Body of pancreas (tissue), 4 donors: ENCODE results near the gene KCTD6. TPM values are rescaled to one million over a fixed set of nuclear protein-coding genes. Genes with fewer than 3 reads are reported as not detected.

Experiments used
- ATAC-seq: fragments of 150-250 bp; one replicate; pipeline ENCODE4 v1.9.1; 2016
- DNase-seq, 4 donors: peaks; one replicate each; pipeline ENCODE4 v3.0.0-alpha.2; 2019
- H3K27ac ChIP-seq, 4 donors: fragments of 200-600 bp; sonication (generic); 1 replicate in 3 of 4; 2 replicates in 1 of 4; pipeline versions ENCODE4 v1.5.1 to v1.6.1; 2016 to 2019; ENCODE audit warnings: mild to moderate bottlenecking in 1 of 4, mixed read lengths in 1 of 4, moderate library complexity in 1 of 4
- H3K27me3 ChIP-seq, 2 donors: fragments of 200-600 bp; sonication (generic); one replicate each; pipeline ENCODE4 v1.6.0; 2016; ENCODE audit warnings: mild to moderate bottlenecking in 1 of 2
- H3K36me3 ChIP-seq, 2 donors: fragments of 200-600 bp; sonication (generic); replicated peaks in 1 of 2; 2 replicates each; pipeline ENCODE4 v1.5.1; 2016; ENCODE audit warnings: low read depth in 2 of 2; ENCODE audit not compliant: insufficient read depth in 1 of 2
- H3K4me1 ChIP-seq: fragments of 200-600 bp; sonication (generic); one replicate; pipeline ENCODE4 v1.6.0; 2016
- H3K4me3 ChIP-seq, 2 donors: fragments of 200-600 bp; sonication (generic); 1 replicate in 1 of 2; 2 replicates in 1 of 2; pipeline ENCODE4 v1.5.1; 2016 to 2019
- H3K9me3 ChIP-seq, 3 donors: fragments of 200-600 bp; sonication (generic); 1 replicate in 2 of 3; 2 replicates in 1 of 3; pipeline ENCODE4 v1.5.1; 2016
- CTCF ChIP-seq, 7 experiments: fragments of 450-650 bp in 4 of 7; fragments of 200-600 bp in 3 of 7; sonication (generic) in 3 of 7; IDR thresholded peaks; one replicate each; pipeline ENCODE4 v1.5.1; 2016 to 2019; ENCODE audit warnings: antibody characterized with exemption in 7 of 7
- POLR2A ChIP-seq, 3 donors: fragments of 450-650 bp; IDR thresholded peaks; one replicate each; pipeline ENCODE4 v1.6.1; 2016; ENCODE audit warnings: antibody characterized with exemption in 3 of 3, mild to moderate bottlenecking in 2 of 3
- WGBS, 2 donors: methylation state at CpG; one replicate each; pipeline ENCODE4 v1.1.5; 2017; 5-methylcytosine and 5-hydroxymethylcytosine counted together
- intact Hi-C: fragments of 100-400 bp; cut with DNase I; formaldehyde crosslinking; loops from one replicate; pipeline ENCODE4 v1.15.1; 2023
- total RNA-seq, 2 donors: library from RNA; depleted of rRNA; stranded (reverse); fragments of >200 nt; gene quantifications; one replicate each; pipeline ENCODE4 v1.1.0, GENCODE V29; 2016

Gene KCTD6
- total RNA-seq, 2 donors from 2014 or later: 1.3 to 13.0 TPM

GRCh38 chr3:58507356-58508078 lies 15.6 kb downstream of the KCTD6 start:
- 38 to 55% methylated on average over 2 of the region's 2 CpGs for WGBS, 2 donors
- intact Hi-C loops: no loop called here
- peaks cover 0 to 3% of the 10 kb centered on the region in 2 donors for H3K36me3 ChIP-seq

GRCh38 chr3:58508437-58508836 lies 16.5 kb downstream of the KCTD6 start:
- Histone ChIP-seq H3K4me1 (no peaks in the 10 kb centered on the region), H3K27me3 (no peaks in the 10 kb centered on the region), H3K9me3 (no peaks in the 10 kb centered on the region), H3K36me3 (peaks cover 0 to 3% of the 10 kb centered on the region in 2 donors), H3K4me3 (no peak overlapping the region), H3K27ac (no peak overlapping the region)
- ATAC-seq (no peak), DNase-seq (no peak)
- 78% methylated on average over 6 of the region's 6 CpGs for WGBS, 2 donors
- intact Hi-C loops: no loop called here
- TF ChIP-seq CTCF (IDR thresholded peaks at IDR 0.05): no peak
- TF ChIP-seq POLR2A (IDR thresholded peaks at IDR 0.05): no peak

More at GRCh38 chr3:58507356-58508078, 15.6 kb downstream of the KCTD6 start:
- TF ChIP-seq CTCF (IDR thresholded peaks at IDR 0.05): no peak
- TF ChIP-seq POLR2A (IDR thresholded peaks at IDR 0.05): no peak
- DNase-seq: no peak
- no peak overlapping the region for H3K4me3 ChIP-seq
- H3K27me3 ChIP-seq: no peaks in the 10 kb centered on the region
- H3K4me1 ChIP-seq: no peaks in the 10 kb centered on the region
- H3K9me3 ChIP-seq: no peaks in the 10 kb centered on the region
- ATAC-seq: no peak
- no peak overlapping the region for H3K27ac ChIP-seq

GRCh38 chr3:58514405-58514804 lies 22.5 kb downstream of the KCTD6 start:
- intact Hi-C loops: no loop called here
- Histone ChIP-seq H3K4me3 (no peak overlapping the region), H3K9me3 (no peaks in the 10 kb centered on the region), H3K27me3 (no peaks in the 10 kb centered on the region), H3K4me1 (no peaks in the 10 kb centered on the region), H3K36me3 (no peaks in the 10 kb centered on the region), H3K27ac (no peak overlapping the region)
- no peak for DNase-seq
- 91 to 94% methylated on average over 3 of the region's 3 CpGs for WGBS, 2 donors
- ATAC-seq: no peak
- no peak for TF ChIP-seq CTCF (IDR thresholded peaks at IDR 0.05)
- no peak for TF ChIP-seq POLR2A (IDR thresholded peaks at IDR 0.05)

- 29 to 38% methylated on average over 3 of the region's 3 CpGs for WGBS, 2 donors
- H3K27ac ChIP-seq: no peak overlapping the region
- DNase-seq: no peak
Observed at GRCh38 chr3:58518291-58518789, 26.4 kb downstream of the KCTD6 start.

More at GRCh38 chr3:58518291-58518789, 26.4 kb downstream of the KCTD6 start:
- ATAC-seq: no peak
- Histone ChIP-seq H3K4me1 (no peaks in the 10 kb centered on the region), H3K36me3 (no peaks in the 10 kb centered on the region), H3K9me3 (no peaks in the 10 kb centered on the region), H3K4me3 (no peak overlapping the region), H3K27me3 (no peaks in the 10 kb centered on the region)
- intact Hi-C loops: no loop called here
- TF ChIP-seq POLR2A (IDR thresholded peaks at IDR 0.05): no peak
- TF ChIP-seq CTCF (IDR thresholded peaks at IDR 0.05): no peak
